ENCODE results near the gene ACSM4. TPM values are rescaled to one million over a fixed set of nuclear protein-coding genes. Genes with fewer than 3 reads are reported as not detected.
"Not testable (repeated sequence)": the region's sequence is repeated elsewhere in the genome, so short reads cannot be mapped to it uniquely, and the experiment has no call there.

The ACSM4 gene
- polyA plus RNA-seq, 1 donor = 0.09 TPM

GRCh38 chr12:7327918-7328317 lies 24.0 kb downstream of the ACSM4 start:
- DNase-seq (ENCODE audit: low read depth) = no peak

GRCh38 chr12:7337790-7338189 lies 33.9 kb downstream of the ACSM4 start:
- not testable (repeated sequence) for DNase-seq (ENCODE audit: low read depth)

- DNase-seq (ENCODE audit: low read depth) = no peak
Measured at GRCh38 chr12:7339675-7340074, 35.8 kb downstream of the ACSM4 start.

- no peak for DNase-seq (ENCODE audit: low read depth)
Measured at GRCh38 chr12:7344833-7345606, 41.1 kb downstream of the ACSM4 start.

- DNase-seq (ENCODE audit: low read depth) = no peak
Measured at GRCh38 chr12:7346551-7347225, 42.8 kb downstream of the ACSM4 start.

- no peak for DNase-seq (ENCODE audit: low read depth)
Measured at GRCh38 chr12:7349418-7349817, 45.5 kb downstream of the ACSM4 start.

- DNase-seq (ENCODE audit: low read depth) = no peak
Measured at GRCh38 chr12:7351177-7351576, 47.3 kb downstream of the ACSM4 start.

- DNase-seq (ENCODE audit: low read depth) = no peak
Measured at GRCh38 chr12:7352661-7353060, 48.8 kb downstream of the ACSM4 start.

- no peak for DNase-seq (ENCODE audit: low read depth)
Measured at GRCh38 chr12:7354529-7354928, 50.7 kb downstream of the ACSM4 start.

GRCh38 chr12:7361265-7361664 lies 57.4 kb downstream of the ACSM4 start:
- no peak for DNase-seq (ENCODE audit: low read depth)

GRCh38 chr12:7362734-7363133 lies 58.9 kb downstream of the ACSM4 start:
- no peak for DNase-seq (ENCODE audit: low read depth)

GRCh38 chr12:7369274-7369729 lies 65.4 kb downstream of the ACSM4 start:
- no peak for DNase-seq (ENCODE audit: low read depth)

GRCh38 chr12:7373226-7373625 lies 69.4 kb downstream of the ACSM4 start:
- DNase-seq (ENCODE audit: low read depth) = no peak

- DNase-seq (ENCODE audit: low read depth) = no peak
Measured at GRCh38 chr12:7374423-7375144, 70.7 kb downstream of the ACSM4 start.

GRCh38 chr12:7375145-7375543 lies 71.3 kb downstream of the ACSM4 start:
- DNase-seq (ENCODE audit: low read depth) = no peak

- DNase-seq (ENCODE audit: low read depth) = no peak
Measured at GRCh38 chr12:7376196-7376595, 72.3 kb downstream of the ACSM4 start.

Other genes starting within 250 kb of the ACSM4 start
- gene C1S, start 243.4 kb upstream of the ACSM4 start, polyA plus RNA-seq (ENCODE audit: insufficient read length) = 66.4 TPM
- gene C1R, start 211.6 kb upstream of the ACSM4 start, polyA plus RNA-seq (ENCODE audit: insufficient read length) = 80.9 TPM
- 10.5 TPM for gene C1RL, start 194.9 kb upstream of the ACSM4 start, polyA plus RNA-seq (ENCODE audit: insufficient read length)
- gene RBP5, start 175.2 kb upstream of the ACSM4 start, polyA plus RNA-seq (ENCODE audit: insufficient read length) = 2.4 TPM
- gene CLSTN3, start 173.7 kb upstream of the ACSM4 start, polyA plus RNA-seq (ENCODE audit: insufficient read length) = 13.5 TPM
- gene PEX5, start 114.4 kb upstream of the ACSM4 start, polyA plus RNA-seq (ENCODE audit: insufficient read length) = 40.0 TPM
- gene CD163L1, start 140.1 kb downstream of the ACSM4 start, polyA plus RNA-seq (ENCODE audit: insufficient read length) = 7.4 TPM
- gene CD163, start 199.7 kb downstream of the ACSM4 start, polyA plus RNA-seq (ENCODE audit: insufficient read length) = 14.5 TPM

Measured in forelimb muscle (tissue), 1 donor.